ENCODE measurements around the gene C3orf20. TPM values are rescaled to one million over a fixed set of nuclear protein-coding genes. Genes with fewer than 3 reads are reported as not detected.

The C3orf20 gene
- total RNA-seq, 1 donor from 2014 or later, result 0.13 TPM

DNA sequence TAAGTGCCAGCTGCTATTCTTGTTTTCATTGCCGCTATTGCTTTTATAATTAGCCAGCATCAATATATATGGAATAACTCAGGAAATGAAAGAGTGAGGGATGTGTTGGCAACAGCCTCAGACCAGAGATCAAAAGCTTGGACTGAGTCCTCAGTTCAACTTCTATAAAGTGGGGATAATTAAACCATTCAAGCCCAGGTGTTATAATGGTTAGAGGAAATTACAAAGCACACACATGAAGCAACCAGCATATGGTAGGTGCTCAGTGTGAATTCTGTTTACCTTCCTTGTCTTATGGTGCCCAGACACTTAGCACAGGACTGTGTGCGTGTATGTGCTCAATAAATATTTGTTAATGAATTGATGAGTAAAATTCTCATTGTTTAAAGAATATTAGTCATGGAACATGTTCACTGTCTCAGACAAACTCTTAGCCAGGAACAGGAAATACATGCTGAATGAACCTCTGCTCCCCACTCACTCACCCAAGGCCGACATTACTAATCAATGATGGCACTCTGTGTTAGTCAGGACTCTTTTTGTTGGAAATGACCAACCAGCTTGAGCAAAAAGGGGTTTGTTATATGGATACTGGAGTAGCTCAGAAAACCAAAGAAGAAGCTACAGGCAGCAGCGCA is 40.1 kb upstream of the C3orf20 start:
- no peak for TF ChIP-seq CTCF (IDR thresholded peaks at IDR 0.05; ENCODE audit: unreplicated experiment)
- DNase-seq (ENCODE audit: low spot score), result no peak
- no peaks in the 10 kb centered on the region for H3K36me3 Mint-ChIP-seq (ENCODE audit: low read depth, unreplicated experiment)
- H3K4me1 Mint-ChIP-seq (ENCODE audit: unreplicated experiment), result peaks cover 22% of the 10 kb centered on the region
- peaks cover 5% of the 10 kb centered on the region for H3K27me3 Mint-ChIP-seq (ENCODE audit: unreplicated experiment)
- no peaks in the 10 kb centered on the region for H3K9me3 Mint-ChIP-seq (ENCODE audit: unreplicated experiment)
- H3K4me3 Mint-ChIP-seq (ENCODE audit: unreplicated experiment), result no peak overlapping the region
- H3K27ac Mint-ChIP-seq (ENCODE audit: unreplicated experiment), result no peak overlapping the region

DNA sequence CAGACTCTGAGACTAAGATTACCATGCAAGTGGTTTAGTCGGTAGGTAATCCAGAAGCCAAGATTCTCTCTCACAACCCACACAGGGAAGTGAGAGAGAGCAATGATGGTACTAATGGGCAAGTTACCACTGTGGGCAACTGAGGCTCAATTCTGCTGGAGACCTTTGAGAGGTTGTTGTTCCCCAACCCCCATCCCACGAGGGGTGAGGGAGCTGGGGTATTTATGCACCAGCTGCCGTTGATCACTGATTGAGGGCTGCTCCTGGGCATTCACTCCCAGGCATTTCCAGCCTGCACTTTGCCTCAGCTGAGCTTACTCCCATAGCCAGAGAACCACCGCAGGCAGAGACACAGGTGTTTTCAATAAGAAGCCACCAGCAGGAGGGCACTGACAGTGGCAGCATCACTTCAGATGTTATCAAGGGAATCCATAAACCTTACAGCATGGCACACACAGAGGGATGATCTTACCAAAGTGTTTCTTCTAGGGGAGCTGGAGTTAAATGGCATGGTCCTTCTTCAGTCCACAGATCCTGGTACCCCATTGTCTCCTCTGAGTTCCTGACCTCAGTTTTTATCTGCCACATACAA is 38.3 kb upstream of the C3orf20 start:
- H3K4me3 Mint-ChIP-seq (ENCODE audit: unreplicated experiment), result no peak overlapping the region
- DNase-seq (ENCODE audit: low spot score), result no peak
- peaks cover 3% of the 10 kb centered on the region for H3K27me3 Mint-ChIP-seq (ENCODE audit: unreplicated experiment)
- TF ChIP-seq CTCF (IDR thresholded peaks at IDR 0.05; ENCODE audit: unreplicated experiment), result no peak
- H3K9me3 Mint-ChIP-seq (ENCODE audit: unreplicated experiment), result no peaks in the 10 kb centered on the region
- no peak overlapping the region for H3K27ac Mint-ChIP-seq (ENCODE audit: unreplicated experiment)
- H3K36me3 Mint-ChIP-seq (ENCODE audit: low read depth, unreplicated experiment), result no peaks in the 10 kb centered on the region
- H3K4me1 Mint-ChIP-seq (ENCODE audit: unreplicated experiment), result peaks cover 8% of the 10 kb centered on the region

GRCh38 chr3:14640157-14640562 is 34.8 kb upstream of the C3orf20 start:
- H3K27me3 Mint-ChIP-seq (ENCODE audit: unreplicated experiment), result peaks cover 3% of the 10 kb centered on the region
- no peaks in the 10 kb centered on the region for H3K36me3 Mint-ChIP-seq (ENCODE audit: low read depth, unreplicated experiment)
- DNase-seq (ENCODE audit: low spot score), result no peak
- no peaks in the 10 kb centered on the region for H3K4me1 Mint-ChIP-seq (ENCODE audit: unreplicated experiment)
- no peaks in the 10 kb centered on the region for H3K9me3 Mint-ChIP-seq (ENCODE audit: unreplicated experiment)
- H3K27ac Mint-ChIP-seq (ENCODE audit: unreplicated experiment), result no peak overlapping the region
- H3K4me3 Mint-ChIP-seq (ENCODE audit: unreplicated experiment), result no peak overlapping the region
- TF ChIP-seq CTCF (IDR thresholded peaks at IDR 0.05; ENCODE audit: unreplicated experiment), result no peak

GRCh38 chr3:14640734-14641133 is 34.2 kb upstream of the C3orf20 start:
- H3K27me3 Mint-ChIP-seq (ENCODE audit: unreplicated experiment), result peaks cover 3% of the 10 kb centered on the region
- no peak for DNase-seq (ENCODE audit: low spot score)
- no peaks in the 10 kb centered on the region for H3K9me3 Mint-ChIP-seq (ENCODE audit: unreplicated experiment)
- no peak for TF ChIP-seq CTCF (IDR thresholded peaks at IDR 0.05; ENCODE audit: unreplicated experiment)
- H3K27ac Mint-ChIP-seq (ENCODE audit: unreplicated experiment), result no peak overlapping the region
- no peak overlapping the region for H3K4me3 Mint-ChIP-seq (ENCODE audit: unreplicated experiment)
- H3K4me1 Mint-ChIP-seq (ENCODE audit: unreplicated experiment), result no peaks in the 10 kb centered on the region
- no peaks in the 10 kb centered on the region for H3K36me3 Mint-ChIP-seq (ENCODE audit: low read depth, unreplicated experiment)

DNA sequence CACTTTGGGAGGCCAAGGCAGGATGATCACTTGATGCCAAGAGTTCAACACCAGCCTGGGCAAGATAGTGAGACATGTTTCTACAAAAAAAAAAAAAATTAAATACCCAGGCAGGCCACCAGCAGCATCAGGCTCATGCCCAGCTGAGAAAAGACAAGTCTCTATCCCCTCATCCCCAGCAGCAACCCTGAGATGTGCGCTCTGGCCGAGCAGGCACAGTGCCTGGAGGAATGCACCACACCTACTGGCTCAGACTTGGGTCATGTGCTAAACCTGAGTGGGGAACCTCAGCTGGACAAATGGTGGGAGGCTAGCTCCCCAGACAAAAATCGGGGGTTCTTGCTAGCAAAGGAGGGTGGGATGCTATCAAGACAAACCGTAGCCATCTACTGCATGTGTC is 33.6 kb upstream of the C3orf20 start:
- H3K36me3 Mint-ChIP-seq (ENCODE audit: low read depth, unreplicated experiment), result no peaks in the 10 kb centered on the region
- H3K4me3 Mint-ChIP-seq (ENCODE audit: unreplicated experiment), result no peak overlapping the region
- H3K9me3 Mint-ChIP-seq (ENCODE audit: unreplicated experiment), result no peaks in the 10 kb centered on the region
- DNase-seq (ENCODE audit: low spot score), result no peak
- no peaks in the 10 kb centered on the region for H3K4me1 Mint-ChIP-seq (ENCODE audit: unreplicated experiment)
- no peak for TF ChIP-seq CTCF (IDR thresholded peaks at IDR 0.05; ENCODE audit: unreplicated experiment)
- H3K27ac Mint-ChIP-seq (ENCODE audit: unreplicated experiment), result no peak overlapping the region
- H3K27me3 Mint-ChIP-seq (ENCODE audit: unreplicated experiment), result peaks cover 3% of the 10 kb centered on the region
